Measurements from ENCODE around the gene RPS3. TPM values are rescaled to one million over a fixed set of nuclear protein-coding genes. Genes with fewer than 3 reads are reported as not detected.

Gene RPS3
- polyA plus RNA-seq, 1 of the 3 experiments (the other 2 are of a cell fraction) = 4,540 TPM

DNA sequence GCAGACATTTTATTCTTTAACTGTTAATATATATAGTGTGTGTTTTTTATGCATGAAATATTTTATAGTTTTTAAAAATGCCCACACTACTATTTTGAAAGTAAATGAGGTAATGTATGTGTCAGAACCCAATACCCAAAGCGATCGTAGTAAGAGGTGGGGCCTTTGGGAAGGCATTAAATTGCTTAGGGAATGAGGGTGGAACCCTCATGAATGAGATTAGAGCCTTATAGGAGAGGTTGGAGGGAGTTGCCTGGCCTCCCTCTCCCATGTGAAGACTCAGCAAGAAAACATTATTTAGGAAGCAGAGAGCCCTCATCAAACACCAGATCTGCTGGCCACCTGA is 22.6 kb downstream of the RPS3 start:
- Histone ChIP-seq H3K79me2 (ENCODE audit: insufficient read depth) (peaks cover 7% of the 10 kb centered on the region; the same call in 1 of the 2 replicates), H3K27me3 (ENCODE audit: insufficient read depth) (no peaks in the 10 kb centered on the region), H3K9ac (no peak overlapping the region), H4K20me1 (ENCODE audit: insufficient read depth) (no peaks in the 10 kb centered on the region), H3K9me3 (no peaks in the 10 kb centered on the region), H3K4me1 (ENCODE audit: control insufficient read depth in 1 of 2, insufficient read depth in 2 of 2, low read depth in 1 of 2, low read length in 1 of 2) (peaks cover 11 to 23% of the 10 kb centered on the region in 2 experiments; a peak in 2 of 4 replicates), H3K4me2 (no peak overlapping the region), H2AFZ (ENCODE audit: low read depth) (no peak overlapping the region), H3K9me2 (no peaks in the 10 kb centered on the region), H3K27ac (ENCODE audit: low read depth in 2 of 2, low read length in 1 of 2) (no peak overlapping the region), H3K36me3 (replicated peaks in 1 of 2; ENCODE audit: control insufficient read depth in 1 of 2, insufficient read depth in 2 of 2, low read length in 1 of 2) (peaks cover 6 to 11% of the 10 kb centered on the region in 2 experiments), H3F3A (replicated peaks; ENCODE audit: insufficient read depth) (peaks cover 28% of the 10 kb centered on the region), H3K4me3 (ENCODE audit: low read depth in 2 of 2, low read length in 1 of 2) (no peak overlapping the region)
- WGBS (ENCODE audit: low lambda C conversion rate) = 75% methylated on average over 2 of the region's 2 CpGs
- POLR2A ChIA-PET = interaction anchor here (0.6 kb wide), 1 partner anchor 438 kb away, joined by 3 read pairs; no protein-coding TSS in a partner anchor
- no peak for TF ChIP-seq YY1 (IDR thresholded peaks at IDR 0.05; ENCODE audit: low read depth)
- no peak for TF ChIP-seq TEAD4 (IDR thresholded peaks at IDR 0.05; ENCODE audit: borderline replicate concordance, insufficient read depth)
- TF ChIP-seq MEF2A (IDR thresholded peaks at IDR 0.05; ENCODE audit: borderline replicate concordance, low read depth) = no peak
- TF ChIP-seq SIN3A (IDR thresholded peaks at IDR 0.05; ENCODE audit: borderline replicate concordance, low read depth, low read length) = no peak
- TF ChIP-seq SMC3 (IDR thresholded peaks at IDR 0.05; ENCODE audit: low read depth, low read length) = no peak
- TF ChIP-seq, protein P1, sequence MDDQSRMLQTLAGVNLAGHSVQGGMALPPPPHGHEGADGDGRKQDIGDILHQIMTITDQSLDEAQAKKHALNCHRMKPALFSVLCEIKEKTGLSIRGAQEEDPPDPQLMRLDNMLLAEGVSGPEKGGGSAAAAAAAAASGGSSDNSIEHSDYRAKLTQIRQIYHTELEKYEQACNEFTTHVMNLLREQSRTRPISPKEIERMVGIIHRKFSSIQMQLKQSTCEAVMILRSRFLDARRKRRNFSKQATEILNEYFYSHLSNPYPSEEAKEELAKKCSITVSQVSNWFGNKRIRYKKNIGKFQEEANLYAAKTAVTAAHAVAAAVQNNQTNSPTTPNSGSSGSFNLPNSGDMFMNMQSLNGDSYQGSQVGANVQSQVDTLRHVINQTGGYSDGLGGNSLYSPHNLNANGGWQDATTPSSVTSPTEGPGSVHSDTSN (IDR thresholded peaks at IDR 0.05) = no peak
- TF ChIP-seq ELF1 (IDR thresholded peaks at IDR 0.05) = no peak
- TF ChIP-seq, protein P2, sequence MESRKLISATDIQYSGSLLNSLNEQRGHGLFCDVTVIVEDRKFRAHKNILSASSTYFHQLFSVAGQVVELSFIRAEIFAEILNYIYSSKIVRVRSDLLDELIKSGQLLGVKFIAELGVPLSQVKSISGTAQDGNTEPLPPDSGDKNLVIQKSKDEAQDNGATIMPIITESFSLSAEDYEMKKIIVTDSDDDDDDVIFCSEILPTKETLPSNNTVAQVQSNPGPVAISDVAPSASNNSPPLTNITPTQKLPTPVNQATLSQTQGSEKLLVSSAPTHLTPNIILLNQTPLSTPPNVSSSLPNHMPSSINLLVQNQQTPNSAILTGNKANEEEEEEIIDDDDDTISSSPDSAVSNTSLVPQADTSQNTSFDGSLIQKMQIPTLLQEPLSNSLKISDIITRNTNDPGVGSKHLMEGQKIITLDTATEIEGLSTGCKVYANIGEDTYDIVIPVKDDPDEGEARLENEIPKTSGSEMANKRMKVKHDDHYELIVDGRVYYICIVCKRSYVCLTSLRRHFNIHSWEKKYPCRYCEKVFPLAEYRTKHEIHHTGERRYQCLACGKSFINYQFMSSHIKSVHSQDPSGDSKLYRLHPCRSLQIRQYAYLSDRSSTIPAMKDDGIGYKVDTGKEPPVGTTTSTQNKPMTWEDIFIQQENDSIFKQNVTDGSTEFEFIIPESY (IDR thresholded peaks at IDR 0.05; ENCODE audit: borderline replicate concordance, low read depth) = no peak
- TF ChIP-seq, protein P3, sequence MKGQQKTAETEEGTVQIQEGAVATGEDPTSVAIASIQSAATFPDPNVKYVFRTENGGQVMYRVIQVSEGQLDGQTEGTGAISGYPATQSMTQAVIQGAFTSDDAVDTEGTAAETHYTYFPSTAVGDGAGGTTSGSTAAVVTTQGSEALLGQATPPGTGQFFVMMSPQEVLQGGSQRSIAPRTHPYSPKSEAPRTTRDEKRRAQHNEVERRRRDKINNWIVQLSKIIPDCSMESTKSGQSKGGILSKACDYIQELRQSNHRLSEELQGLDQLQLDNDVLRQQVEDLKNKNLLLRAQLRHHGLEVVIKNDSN (IDR thresholded peaks at IDR 0.05; ENCODE audit: borderline replicate concordance, low read depth) = no peak
- no peak for TF ChIP-seq CHD2 (IDR thresholded peaks at IDR 0.05; ENCODE audit: low read length, partially characterized antibody)
- no peak for TF ChIP-seq RXRA (IDR thresholded peaks at IDR 0.05; ENCODE audit: borderline replicate concordance, low read depth)
- TF ChIP-seq FOXJ3 (CRISPR knock-in tag; IDR thresholded peaks at IDR 0.05) = no peak
- no peak for TF ChIP-seq JUND (IDR thresholded peaks at IDR 0.05)
- no peak for TF ChIP-seq EP300 (IDR thresholded peaks at IDR 0.05; ENCODE audit: borderline replicate concordance in 1 of 2, low read depth in 1 of 2, low read length in 1 of 2)
- TF ChIP-seq TAF1 (IDR thresholded peaks at IDR 0.05; ENCODE audit: borderline replicate concordance, low read depth, low read length) = no peak
- TF ChIP-seq EZH2phosphoT487 (IDR thresholded peaks at IDR 0.05; ENCODE audit: borderline replicate concordance, low read depth) = no peak
- TF ChIP-seq FOXM1 (IDR thresholded peaks at IDR 0.05; ENCODE audit: low read depth) = no peak
- TF ChIP-seq FOSL2 (IDR thresholded peaks at IDR 0.05; ENCODE audit: borderline replicate concordance, low read depth) = no peak
- DNase-seq = no peak
- CTCF ChIA-PET = interaction anchor here (1.1 kb wide), 1 partner anchor 9 kb away, joined by 3 read pairs; no protein-coding TSS in a partner anchor
